Kidney epithelial cell (primary cell): ENCODE data around the gene PRF1. TPM values are rescaled to one million over a fixed set of nuclear protein-coding genes. Genes with fewer than 3 reads are reported as not detected.

ENCODE experiments used
- DNase-seq: peaks from one replicate; pipeline ENCODE4 v3.0.0-alpha.2; 2010; ENCODE audit warnings: low read depth
- H3K27me3 ChIP-seq: 2 replicates; pipeline ENCODE4 v1.6.0; 2011; ENCODE audit warnings: low read length; ENCODE audit not compliant: control insufficient read depth, insufficient read depth
- H3K36me3 ChIP-seq: 2 replicates; pipeline ENCODE4 v1.5.1; 2011; ENCODE audit warnings: low read length; ENCODE audit not compliant: control insufficient read depth, insufficient read depth
- H3K4me3 ChIP-seq: 2 replicates; pipeline ENCODE4 v1.5.1; 2011; ENCODE audit warnings: low read depth, mild to moderate bottlenecking, control low read depth, low read length
- total RNA-seq: library from RNA; depleted of rRNA; stranded (reverse); fragments of >200 nt; gene quantifications from 2 replicates; pipeline ENCODE4 v1.2.3, GENCODE V29; 2015
- TF ChIP-seq, protein P1 (sequence below): IDR thresholded peaks from 2 replicates; pipeline ENCODE4 v1.5.1; 2011; ENCODE audit warnings: mild to moderate bottlenecking, moderate library complexity, low read length, control low read depth, inconsistent platforms; ENCODE audit not compliant: insufficient read depth, poor library complexity, severe bottlenecking

The PRF1 gene
- total RNA-seq, 1 donor from 2014 or later = not detected

DNA sequence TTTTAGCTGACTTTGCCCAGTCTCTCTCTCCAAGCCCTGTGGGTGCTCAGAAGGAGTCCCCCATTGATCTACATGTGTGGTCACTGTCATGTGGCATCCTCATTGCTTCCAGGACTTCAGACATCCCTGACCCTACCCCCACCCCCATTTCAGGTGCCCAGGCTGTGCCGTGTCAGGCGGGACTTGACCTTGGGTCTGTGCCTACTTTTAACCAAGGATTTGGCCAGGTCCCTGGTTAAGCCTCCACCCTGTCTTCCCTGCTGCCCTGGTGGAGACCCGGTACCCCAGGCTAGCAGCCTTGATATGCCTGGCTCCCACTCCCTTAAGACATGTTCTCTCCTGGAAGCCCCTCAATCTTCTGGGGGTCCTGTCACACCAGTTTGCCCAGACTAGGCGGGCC, 31.3 kb downstream of the PRF1 start:
- TF ChIP-seq, protein P1, sequence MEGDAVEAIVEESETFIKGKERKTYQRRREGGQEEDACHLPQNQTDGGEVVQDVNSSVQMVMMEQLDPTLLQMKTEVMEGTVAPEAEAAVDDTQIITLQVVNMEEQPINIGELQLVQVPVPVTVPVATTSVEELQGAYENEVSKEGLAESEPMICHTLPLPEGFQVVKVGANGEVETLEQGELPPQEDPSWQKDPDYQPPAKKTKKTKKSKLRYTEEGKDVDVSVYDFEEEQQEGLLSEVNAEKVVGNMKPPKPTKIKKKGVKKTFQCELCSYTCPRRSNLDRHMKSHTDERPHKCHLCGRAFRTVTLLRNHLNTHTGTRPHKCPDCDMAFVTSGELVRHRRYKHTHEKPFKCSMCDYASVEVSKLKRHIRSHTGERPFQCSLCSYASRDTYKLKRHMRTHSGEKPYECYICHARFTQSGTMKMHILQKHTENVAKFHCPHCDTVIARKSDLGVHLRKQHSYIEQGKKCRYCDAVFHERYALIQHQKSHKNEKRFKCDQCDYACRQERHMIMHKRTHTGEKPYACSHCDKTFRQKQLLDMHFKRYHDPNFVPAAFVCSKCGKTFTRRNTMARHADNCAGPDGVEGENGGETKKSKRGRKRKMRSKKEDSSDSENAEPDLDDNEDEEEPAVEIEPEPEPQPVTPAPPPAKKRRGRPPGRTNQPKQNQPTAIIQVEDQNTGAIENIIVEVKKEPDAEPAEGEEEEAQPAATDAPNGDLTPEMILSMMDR = no peak
- Histone ChIP-seq H3K4me3 (no peak overlapping the region), H3K36me3 (no peaks in the 10 kb centered on the region), H3K27me3 (no peaks in the 10 kb centered on the region)
- no peak for DNase-seq

DNA sequence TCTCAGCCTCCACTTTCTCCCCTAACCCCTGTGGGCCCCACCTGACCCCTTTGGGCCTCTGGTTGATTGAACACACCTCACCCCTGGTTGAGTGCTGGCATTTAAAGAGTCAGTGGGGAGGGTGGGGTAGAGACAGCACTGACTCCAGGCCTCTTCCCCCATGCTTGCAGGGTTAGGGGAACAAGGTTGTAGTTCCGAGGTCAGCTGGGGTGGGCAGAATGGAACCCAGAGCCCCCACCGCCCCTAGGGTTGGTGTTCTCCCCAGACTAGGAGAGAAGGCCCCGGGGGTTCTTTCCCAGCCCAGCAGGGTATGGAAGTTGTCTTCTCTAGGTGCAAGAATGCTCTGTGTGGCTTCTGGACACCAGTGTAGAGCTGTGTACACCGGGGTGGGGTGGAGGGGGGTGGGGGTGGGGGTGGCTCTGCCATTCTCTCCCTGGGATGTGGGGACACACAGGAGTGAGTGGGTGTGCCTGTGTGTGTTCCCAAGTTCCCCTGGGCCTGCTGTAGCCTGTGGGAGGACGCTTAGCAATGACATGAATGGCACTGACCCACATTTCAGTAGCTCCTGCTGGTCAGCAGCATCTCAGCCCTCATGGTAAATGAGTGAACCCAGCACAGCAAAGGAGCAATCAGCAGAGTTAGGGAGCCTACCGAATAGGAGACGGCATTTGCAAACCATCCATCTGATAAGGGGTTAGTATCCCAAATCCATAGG, 33.6 kb downstream of the PRF1 start:
- H3K4me3 ChIP-seq = no peak overlapping the region
- no peaks in the 10 kb centered on the region for H3K27me3 ChIP-seq
- TF ChIP-seq, protein P1 = no peak
- no peaks in the 10 kb centered on the region for H3K36me3 ChIP-seq
- DNase-seq = no peak

DNA sequence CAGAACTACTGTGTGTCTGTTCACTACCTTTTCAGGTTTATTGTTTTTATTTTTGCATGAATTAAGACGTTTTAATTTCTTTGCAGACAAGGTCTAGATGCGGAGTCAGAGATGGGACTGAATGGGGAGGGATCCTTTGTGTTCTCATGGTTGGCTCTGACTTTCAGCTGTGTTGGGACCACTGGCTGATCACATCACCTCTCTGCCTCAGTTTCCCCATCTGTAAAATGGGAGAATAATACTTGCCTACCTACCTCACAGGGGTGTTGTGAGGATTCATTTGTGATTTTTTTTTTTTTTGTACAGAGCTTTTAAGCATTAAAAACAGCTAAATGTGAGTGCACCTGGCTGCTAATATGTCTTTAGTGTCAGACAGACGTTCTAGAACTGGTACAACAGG, 34.4 kb downstream of the PRF1 start:
- TF ChIP-seq, protein P1 = no peak
- Histone ChIP-seq H3K27me3 (no peaks in the 10 kb centered on the region), H3K36me3 (no peaks in the 10 kb centered on the region), H3K4me3 (no peak overlapping the region)
- no peak for DNase-seq

DNA sequence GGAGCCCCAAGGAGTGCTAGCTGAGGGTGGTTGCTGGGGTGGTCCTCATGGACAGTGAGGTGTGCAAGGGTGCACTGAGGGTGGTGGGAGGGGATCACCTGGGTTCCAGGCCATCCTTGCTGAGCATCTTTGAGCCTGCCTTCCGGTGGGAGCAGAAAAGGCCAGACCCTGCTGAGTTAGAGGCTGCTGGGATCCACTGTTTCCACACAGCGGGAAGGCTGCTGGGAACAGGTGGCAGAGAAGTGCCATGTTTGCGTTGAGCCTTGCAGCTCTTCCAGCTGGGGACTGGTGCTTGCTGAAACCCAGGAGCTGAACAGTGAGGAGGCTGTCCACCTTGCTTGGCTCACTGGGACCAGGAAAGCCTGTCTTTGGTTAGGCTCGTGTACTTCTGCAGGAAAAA, 34.9 kb downstream of the PRF1 start:
- TF ChIP-seq, protein P1 = no peak
- no peaks in the 10 kb centered on the region for H3K27me3 ChIP-seq
- DNase-seq = no peak
- no peak overlapping the region for H3K4me3 ChIP-seq
- H3K36me3 ChIP-seq = no peaks in the 10 kb centered on the region

DNA sequence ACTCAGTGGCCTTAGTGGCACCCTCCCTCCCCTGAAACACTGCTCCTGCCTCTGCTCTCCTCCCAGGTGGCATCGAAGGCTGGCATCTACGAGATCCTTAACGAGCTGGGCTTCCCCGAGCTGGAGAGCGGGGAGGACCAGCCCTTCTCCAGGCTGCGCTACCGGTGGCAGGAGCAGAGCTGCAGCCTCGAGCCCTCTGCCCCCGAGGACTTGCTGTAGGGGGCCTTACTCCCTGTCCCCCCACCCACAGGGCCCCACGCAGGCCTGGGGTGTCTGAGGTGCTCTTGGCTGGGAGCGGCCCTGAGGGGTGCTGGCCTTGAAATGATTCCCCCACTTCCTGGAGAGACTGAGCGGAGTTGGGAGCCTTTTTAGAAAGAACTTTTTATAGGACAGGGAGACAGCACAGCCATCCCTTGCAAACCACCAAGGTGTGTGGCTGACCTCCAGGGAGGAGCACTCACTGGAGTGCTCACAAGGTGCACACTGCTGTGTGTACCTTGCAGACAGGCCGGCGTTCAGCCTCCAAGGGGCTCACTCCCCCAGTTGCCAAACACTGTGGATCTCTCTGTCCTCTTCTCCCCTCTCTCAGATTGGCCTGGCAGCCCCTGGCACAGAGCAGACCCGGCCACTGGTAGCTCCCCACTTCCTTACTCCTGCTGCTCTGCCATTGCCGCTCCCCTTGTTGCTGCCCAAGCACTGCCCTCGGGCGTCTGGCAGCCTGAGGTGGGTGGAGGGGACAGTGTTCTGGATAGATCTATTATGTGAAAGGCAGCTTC, 35.8 kb downstream of the PRF1 start:
- H3K4me3 ChIP-seq = no peak overlapping the region
- no peaks in the 10 kb centered on the region for H3K27me3 ChIP-seq
- TF ChIP-seq, protein P1 = no peak
- no peaks in the 10 kb centered on the region for H3K36me3 ChIP-seq
- DNase-seq = no peak
